DND-41 (cell line): ENCODE data around the gene TCEA2.

ENCODE experiments used
- ATAC-seq: fragments of 200-7000 bp; cut with Tn5 transposase; 3 replicates; pipeline ENCODE4 v1.9.1; 2021; ENCODE audit warnings: low read depth; ENCODE audit not compliant: insufficient read depth
- DNase-seq: peaks from one replicate; pipeline ENCODE4 v3.0.0-alpha.2; 2020
- H2AFZ ChIP-seq: 2 replicates; pipeline ENCODE4 v1.6.0; 2012; ENCODE audit warnings: low read depth, low read length
- H3K27ac ChIP-seq: 2 replicates; pipeline ENCODE4 v1.5.1; 2012; ENCODE audit warnings: low read length, inconsistent platforms
- H3K27me3 ChIP-seq: fragments of 200-600 bp; sonication (generic); 2 replicates; pipeline ENCODE4 v1.6.0; 2012; ENCODE audit warnings: low read length, mild to moderate bottlenecking, inconsistent platforms; ENCODE audit not compliant: insufficient read depth, poor library complexity
- H3K36me3 ChIP-seq: 2 replicates; pipeline ENCODE4 v1.5.1; 2012; ENCODE audit warnings: low read length, inconsistent platforms; ENCODE audit not compliant: insufficient read depth
- H3K4me1 ChIP-seq: 2 replicates; pipeline ENCODE4 v1.5.1; 2012; ENCODE audit warnings: mild to moderate bottlenecking, low read length; ENCODE audit not compliant: insufficient read depth
- H3K4me2 ChIP-seq: 2 replicates; pipeline ENCODE4 v1.6.0; 2012; ENCODE audit warnings: mild to moderate bottlenecking, moderate library complexity, low read length, inconsistent platforms; ENCODE audit not compliant: insufficient read depth
- H3K4me3 ChIP-seq, 2 experiments: fragments of 200-600 bp in 1 of 2; shearing (Covaris generic) in 1 of 2; 2 replicates each; pipeline ENCODE4 v1.5.1; 2012 to 2016; ENCODE audit warnings: inconsistent platforms in 2 of 2, low read length in 2 of 2, mild to moderate bottlenecking in 2 of 2, low read depth in 1 of 2, moderate library complexity in 1 of 2
- H3K79me2 ChIP-seq: 2 replicates; pipeline ENCODE4 v1.6.0; 2012; ENCODE audit warnings: low read length, inconsistent platforms; ENCODE audit not compliant: insufficient read depth
- H3K9ac ChIP-seq: 2 replicates; pipeline ENCODE4 v1.6.0; 2012; ENCODE audit warnings: low read depth, mild to moderate bottlenecking, inconsistent platforms, low read length, moderate library complexity
- H3K9me3 ChIP-seq: 2 replicates; pipeline ENCODE4 v1.5.1; 2012; ENCODE audit warnings: low read length, moderate library complexity, mild to moderate bottlenecking, inconsistent platforms; ENCODE audit not compliant: insufficient read depth, severe bottlenecking
- H4K20me1 ChIP-seq: 2 replicates; pipeline ENCODE4 v1.6.0; 2012; ENCODE audit warnings: low read length; ENCODE audit not compliant: insufficient read depth
- CTCF ChIP-seq: IDR thresholded peaks from 2 replicates; pipeline ENCODE4 v1.5.1; 2012; ENCODE audit warnings: borderline replicate concordance, low read length, moderate library complexity, mild to moderate bottlenecking; ENCODE audit not compliant: poor library complexity, severe bottlenecking; ENCODE audit errors: extremely low read depth
- EZH2 ChIP-seq: IDR thresholded peaks from 3 replicates; pipeline ENCODE4 v1.6.1; 2012; ENCODE audit warnings: borderline replicate concordance, low read depth, mild to moderate bottlenecking, moderate library complexity, low read length, inconsistent platforms; ENCODE audit not compliant: severe bottlenecking

Gene TCEA2

GRCh38 chr20:64090165-64090564 lies 27.2 kb downstream of the TCEA2 start:
- DNase-seq (no peak), ATAC-seq (no peak)
- Histone ChIP-seq H3K79me2 (no peaks in the 10 kb centered on the region), H3K27me3 (peaks cover 11% of the 10 kb centered on the region), H2AFZ (no peak overlapping the region), H3K4me3 (no peak overlapping the region), H3K36me3 (no peaks in the 10 kb centered on the region), H3K4me2 (no peak overlapping the region), H3K4me1 (no peaks in the 10 kb centered on the region), H3K27ac (no peak overlapping the region), H3K9ac (no peak overlapping the region), H4K20me1 (peaks cover 19% of the 10 kb centered on the region), H3K9me3 (peaks cover 4% of the 10 kb centered on the region)
- TF ChIP-seq CTCF (no peak), EZH2 (no peak)

GRCh38 chr20:64091340-64091739 lies 28.3 kb downstream of the TCEA2 start:
- ATAC-seq: no peak

GRCh38 chr20:64091770-64092169 lies 28.8 kb downstream of the TCEA2 start:
- H3K27me3 ChIP-seq: peaks cover 5% of the 10 kb centered on the region
- H3K4me1 ChIP-seq: no peaks in the 10 kb centered on the region
- H3K4me3 ChIP-seq: no peak overlapping the region
- no peak for TF ChIP-seq CTCF
- no peak for TF ChIP-seq EZH2
- H3K27ac ChIP-seq: no peak overlapping the region
- H4K20me1 ChIP-seq: peaks cover 19% of the 10 kb centered on the region
- no peak overlapping the region for H3K4me2 ChIP-seq
- peaks cover 4% of the 10 kb centered on the region for H3K9me3 ChIP-seq
- ATAC-seq (peak; percentile 32), DNase-seq (no peak)
- H3K79me2 ChIP-seq: no peaks in the 10 kb centered on the region
- no peak overlapping the region for H3K9ac ChIP-seq
- no peaks in the 10 kb centered on the region for H3K36me3 ChIP-seq
- no peak overlapping the region for H2AFZ ChIP-seq

More at GRCh38 chr20:64091340-64091739, 28.3 kb downstream of the TCEA2 start:
- H3K4me3 ChIP-seq: no peak overlapping the region
- H3K9ac ChIP-seq: no peak overlapping the region
- H3K27me3 ChIP-seq: peaks cover 5% of the 10 kb centered on the region
- H3K9me3 ChIP-seq: peaks cover 4% of the 10 kb centered on the region
- TF ChIP-seq EZH2 (no peak), CTCF (no peak)
- H2AFZ ChIP-seq: no peak overlapping the region
- H3K4me1 ChIP-seq: no peaks in the 10 kb centered on the region
- H3K27ac ChIP-seq: no peak overlapping the region
- no peak for DNase-seq
- no peaks in the 10 kb centered on the region for H3K36me3 ChIP-seq
- no peaks in the 10 kb centered on the region for H3K79me2 ChIP-seq
- peaks cover 19% of the 10 kb centered on the region for H4K20me1 ChIP-seq
- H3K4me2 ChIP-seq: no peak overlapping the region
